ENCODE data around the gene CRAT.

DNA sequence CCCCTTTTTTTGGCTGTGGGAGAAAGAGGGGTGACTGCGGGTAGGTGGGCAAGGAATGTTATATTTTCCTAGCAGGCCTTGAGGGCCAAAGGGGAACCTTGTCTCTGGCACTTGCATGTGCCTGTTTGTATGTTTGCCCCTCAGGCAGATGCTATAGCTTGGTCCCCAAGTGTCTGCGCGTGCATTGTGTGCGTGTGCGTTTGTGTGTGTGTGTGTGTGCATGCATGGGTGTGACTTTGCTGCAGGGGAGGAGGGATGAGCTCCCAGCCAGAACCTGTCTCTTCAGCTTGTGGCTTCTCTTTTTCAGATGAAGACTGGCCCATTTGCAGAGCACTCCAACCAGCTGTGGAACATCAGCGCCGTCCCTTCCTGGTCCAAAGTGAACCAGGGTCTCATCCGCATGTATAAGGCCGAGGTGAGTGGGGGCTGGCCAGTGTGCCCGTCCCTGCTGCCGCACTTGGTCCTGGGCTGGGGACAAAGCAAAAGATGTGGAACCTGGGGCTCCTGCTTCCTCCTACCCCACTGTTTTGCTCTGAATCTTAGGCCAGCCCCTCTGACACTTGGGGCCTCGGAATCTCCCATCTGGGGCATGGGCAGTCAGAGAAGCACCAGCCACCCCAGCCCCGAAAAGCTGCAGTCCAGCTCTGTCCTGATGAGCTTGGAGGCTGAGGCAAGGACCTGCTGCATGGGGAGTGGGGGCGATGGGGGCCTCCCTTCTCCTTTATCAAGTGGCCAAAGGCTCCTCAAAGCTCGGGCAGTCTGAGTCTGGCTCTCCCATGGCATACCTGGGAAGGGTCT is 31.7 kb upstream of the CRAT start:
- TF ChIP-seq POLR2AphosphoS5 (IDR thresholded peaks at IDR 0.05) (no peak), POLR2A (IDR thresholded peaks at IDR 0.05) (no peak)
